ENCODE measurements around the gene PTCD1.

PTCD1 gene

DNA sequence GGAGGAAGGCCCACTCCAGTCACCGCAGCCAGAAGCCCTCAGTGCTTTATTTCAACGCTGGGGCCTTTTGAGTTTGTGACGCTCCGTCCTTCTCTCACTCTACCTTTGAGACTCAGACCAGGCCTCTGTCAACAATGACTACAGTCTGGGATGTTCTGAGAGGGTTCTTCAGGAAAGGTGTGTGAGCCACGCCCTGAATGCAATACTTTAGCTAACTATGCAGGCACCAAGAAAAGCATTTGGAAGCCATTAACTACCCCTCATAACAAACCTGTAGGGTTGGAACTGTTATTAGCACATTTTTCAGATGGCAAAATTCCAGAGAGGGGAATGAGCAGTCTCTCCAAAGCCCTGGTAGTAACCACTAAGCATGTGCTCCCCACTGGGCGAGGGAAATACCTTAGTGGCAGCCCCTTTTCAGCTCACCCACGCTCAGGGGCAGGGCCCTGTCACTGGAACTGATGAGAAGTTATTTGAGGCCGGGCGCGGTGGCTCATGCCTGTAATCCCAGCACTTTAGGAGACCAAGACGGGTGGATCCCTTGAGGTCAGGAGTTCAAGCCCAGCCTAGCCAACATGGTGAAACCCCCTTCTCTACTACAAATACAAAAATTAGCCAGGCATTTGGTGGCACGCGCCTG lies 69.7 kb downstream of the PTCD1 start:
- H3K4me1 ChIP-seq (ENCODE audit: control insufficient read depth, insufficient read depth, low read length), result no peaks in the 10 kb centered on the region
- H3K4me3 ChIP-seq (ENCODE audit: low read length in 2 of 2), result no peak overlapping the region
- peaks cover 24 to 26% of the 10 kb centered on the region in 2 donors for H3K36me3 ChIP-seq (ENCODE audit: control insufficient read depth in 2 of 2, insufficient read depth in 2 of 2, low read length in 2 of 2)
- no peaks in the 10 kb centered on the region for H3K27me3 ChIP-seq (ENCODE audit: control insufficient read depth in 1 of 2, insufficient read depth in 2 of 2, low read length in 2 of 2)
- no peaks in the 10 kb centered on the region for H3K9me3 ChIP-seq (ENCODE audit: control insufficient read depth in 2 of 2, low read length in 2 of 2)
- H3K9ac ChIP-seq (ENCODE audit: low read length in 2 of 2), result no peak overlapping the region
- H3K27ac ChIP-seq (ENCODE audit: low read length), result no peak overlapping the region
